ENCODE measurements around the gene COQ8A.

DNA sequence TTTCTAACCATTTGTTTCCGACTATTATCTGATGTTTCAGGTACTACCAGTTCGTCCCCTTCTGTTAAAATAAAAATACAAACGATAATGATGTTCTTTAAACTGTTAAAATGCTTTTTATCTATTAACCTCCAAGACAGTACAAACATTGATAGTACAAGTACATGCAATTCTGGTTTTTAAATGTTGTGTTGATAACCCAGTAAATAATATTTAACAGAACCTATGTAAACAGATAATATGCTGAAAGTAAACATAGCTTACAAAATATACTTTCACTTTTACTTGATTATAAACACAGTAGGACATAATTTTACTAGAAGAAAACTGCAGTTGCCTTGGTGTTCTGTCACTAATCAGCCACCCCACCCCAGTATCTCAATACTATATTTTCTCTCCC, 76.9 kb downstream of the COQ8A start:
- no peak for TF ChIP-seq NR3C1 (CRISPR knock-in tag; conservative IDR thresholded peaks at IDR 0.05; ENCODE audit: low read depth)
- no peak for TF ChIP-seq ATF1 (CRISPR knock-in tag; IDR thresholded peaks at IDR 0.05)
- TF ChIP-seq, protein P1, sequence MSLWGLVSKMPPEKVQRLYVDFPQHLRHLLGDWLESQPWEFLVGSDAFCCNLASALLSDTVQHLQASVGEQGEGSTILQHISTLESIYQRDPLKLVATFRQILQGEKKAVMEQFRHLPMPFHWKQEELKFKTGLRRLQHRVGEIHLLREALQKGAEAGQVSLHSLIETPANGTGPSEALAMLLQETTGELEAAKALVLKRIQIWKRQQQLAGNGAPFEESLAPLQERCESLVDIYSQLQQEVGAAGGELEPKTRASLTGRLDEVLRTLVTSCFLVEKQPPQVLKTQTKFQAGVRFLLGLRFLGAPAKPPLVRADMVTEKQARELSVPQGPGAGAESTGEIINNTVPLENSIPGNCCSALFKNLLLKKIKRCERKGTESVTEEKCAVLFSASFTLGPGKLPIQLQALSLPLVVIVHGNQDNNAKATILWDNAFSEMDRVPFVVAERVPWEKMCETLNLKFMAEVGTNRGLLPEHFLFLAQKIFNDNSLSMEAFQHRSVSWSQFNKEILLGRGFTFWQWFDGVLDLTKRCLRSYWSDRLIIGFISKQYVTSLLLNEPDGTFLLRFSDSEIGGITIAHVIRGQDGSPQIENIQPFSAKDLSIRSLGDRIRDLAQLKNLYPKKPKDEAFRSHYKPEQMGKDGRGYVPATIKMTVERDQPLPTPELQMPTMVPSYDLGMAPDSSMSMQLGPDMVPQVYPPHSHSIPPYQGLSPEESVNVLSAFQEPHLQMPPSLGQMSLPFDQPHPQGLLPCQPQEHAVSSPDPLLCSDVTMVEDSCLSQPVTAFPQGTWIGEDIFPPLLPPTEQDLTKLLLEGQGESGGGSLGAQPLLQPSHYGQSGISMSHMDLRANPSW (CRISPR knock-in tag; conservative IDR thresholded peaks at IDR 0.05; ENCODE audit: low read depth) = no peak
- no peak for TF ChIP-seq E2F4 (CRISPR knock-in tag; IDR thresholded peaks at IDR 0.05; ENCODE audit: borderline replicate concordance, low read depth)
- TF ChIP-seq, protein P2, sequence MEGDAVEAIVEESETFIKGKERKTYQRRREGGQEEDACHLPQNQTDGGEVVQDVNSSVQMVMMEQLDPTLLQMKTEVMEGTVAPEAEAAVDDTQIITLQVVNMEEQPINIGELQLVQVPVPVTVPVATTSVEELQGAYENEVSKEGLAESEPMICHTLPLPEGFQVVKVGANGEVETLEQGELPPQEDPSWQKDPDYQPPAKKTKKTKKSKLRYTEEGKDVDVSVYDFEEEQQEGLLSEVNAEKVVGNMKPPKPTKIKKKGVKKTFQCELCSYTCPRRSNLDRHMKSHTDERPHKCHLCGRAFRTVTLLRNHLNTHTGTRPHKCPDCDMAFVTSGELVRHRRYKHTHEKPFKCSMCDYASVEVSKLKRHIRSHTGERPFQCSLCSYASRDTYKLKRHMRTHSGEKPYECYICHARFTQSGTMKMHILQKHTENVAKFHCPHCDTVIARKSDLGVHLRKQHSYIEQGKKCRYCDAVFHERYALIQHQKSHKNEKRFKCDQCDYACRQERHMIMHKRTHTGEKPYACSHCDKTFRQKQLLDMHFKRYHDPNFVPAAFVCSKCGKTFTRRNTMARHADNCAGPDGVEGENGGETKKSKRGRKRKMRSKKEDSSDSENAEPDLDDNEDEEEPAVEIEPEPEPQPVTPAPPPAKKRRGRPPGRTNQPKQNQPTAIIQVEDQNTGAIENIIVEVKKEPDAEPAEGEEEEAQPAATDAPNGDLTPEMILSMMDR (IDR thresholded peaks at IDR 0.05) = no peak
- TF ChIP-seq AFF4 (CRISPR knock-in tag; IDR thresholded peaks at IDR 0.05; ENCODE audit: borderline replicate concordance) = no peak

Measured in WTC11 (cell line).